MCF 10A (cell line): Measurements from ENCODE around the gene CCR5AS.

Source experiments
- BruUV-seq: library from RNA; stranded (reverse); fragments of 400-500 nt; replicated peaks from 2 replicates; lab custom pipeline; 2021; lab: Mats Ljungman, UMichigan
- CTCF ChIA-PET: fragments of 300-600 bp; sonication (Branson Sonifier 250); formaldehyde crosslinking; extraction: SDS; loops from one replicate; lab custom pipeline; 2021; ENCODE audit warnings: antibody characterized with exemption, inconsistent platforms; lab: Yijun Ruan, JAX
- POLR2A ChIA-PET: fragments of 300-600, 350-650 bp; sonication (Branson Sonifier 250); formaldehyde crosslinking; extraction: SDS; loops from one replicate; lab custom pipeline; 2020; ENCODE audit warnings: antibody characterized with exemption, inconsistent platforms; lab: Yijun Ruan, JAX
- DNase-seq: peaks from one replicate; pipeline ENCODE4 v3.0.0-alpha.2; 2018; ENCODE audit not compliant: unreplicated experiment
- H3K27ac Mint-ChIP-seq: one replicate; pipeline ENCODE4 v1.8.0; 2022; ENCODE audit warnings: mild to moderate bottlenecking, low read depth, mixed read lengths; ENCODE audit not compliant: unreplicated experiment
- H3K27me3 Mint-ChIP-seq: one replicate; pipeline ENCODE4 v1.8.0; 2022; ENCODE audit warnings: mixed read lengths; ENCODE audit not compliant: insufficient read depth, unreplicated experiment
- H3K36me3 Mint-ChIP-seq: one replicate; pipeline ENCODE4 v1.8.0; 2022; ENCODE audit warnings: mild to moderate bottlenecking, moderate library complexity, mixed read lengths; ENCODE audit not compliant: insufficient read depth, unreplicated experiment
- H3K4me1 Mint-ChIP-seq: one replicate; pipeline ENCODE4 v1.8.0; 2022; ENCODE audit warnings: mixed read lengths; ENCODE audit not compliant: insufficient read depth, unreplicated experiment
- H3K4me3 Mint-ChIP-seq: one replicate; pipeline ENCODE4 v1.8.0; 2022; ENCODE audit warnings: mild to moderate bottlenecking, moderate library complexity, mixed read lengths; ENCODE audit not compliant: unreplicated experiment
- H3K9me3 Mint-ChIP-seq: one replicate; pipeline ENCODE4 v1.8.0; 2022; ENCODE audit warnings: mixed read lengths; ENCODE audit not compliant: unreplicated experiment
- intact Hi-C: fragments of 100-400 bp; cut with micrococcal nuclease; formaldehyde crosslinking; loops from 2 replicates; pipeline ENCODE4 v1.14.1; 2022
- TF ChIP-seq, protein P1 (sequence below): fragments of 200-600 bp; IDR thresholded peaks from one replicate; pipeline ENCODE4 v1.8.0; 2022; ENCODE audit warnings: antibody characterized with exemption, mild to moderate bottlenecking; ENCODE audit not compliant: unreplicated experiment

CCR5AS gene

GRCh38 chr3:46359733-46360493 is 47.0 kb downstream of the CCR5AS start:
- peak; percentile 32 for DNase-seq
- ChIA-PET CTCF (interaction anchor here (0.5 to 3.1 kb wide), 7 partner anchors 9 to 395 kb away, joined by 3 to 8 read pairs (median 3); no protein-coding TSS in a partner anchor), POLR2A (interaction anchor here (0.7 to 1.3 kb wide), 7 partner anchors 10 to 287 kb away, joined by 3 to 4 read pairs (median 3); no protein-coding TSS in a partner anchor)
- Mint-ChIP-seq H3K4me1 (no peaks in the 10 kb centered on the region), H3K27me3 (peaks cover 30% of the 10 kb centered on the region), H3K36me3 (no peaks in the 10 kb centered on the region), H3K9me3 (no peaks in the 10 kb centered on the region), H3K27ac (no peak overlapping the region), H3K4me3 (no peak overlapping the region)
- TF ChIP-seq, protein P1, sequence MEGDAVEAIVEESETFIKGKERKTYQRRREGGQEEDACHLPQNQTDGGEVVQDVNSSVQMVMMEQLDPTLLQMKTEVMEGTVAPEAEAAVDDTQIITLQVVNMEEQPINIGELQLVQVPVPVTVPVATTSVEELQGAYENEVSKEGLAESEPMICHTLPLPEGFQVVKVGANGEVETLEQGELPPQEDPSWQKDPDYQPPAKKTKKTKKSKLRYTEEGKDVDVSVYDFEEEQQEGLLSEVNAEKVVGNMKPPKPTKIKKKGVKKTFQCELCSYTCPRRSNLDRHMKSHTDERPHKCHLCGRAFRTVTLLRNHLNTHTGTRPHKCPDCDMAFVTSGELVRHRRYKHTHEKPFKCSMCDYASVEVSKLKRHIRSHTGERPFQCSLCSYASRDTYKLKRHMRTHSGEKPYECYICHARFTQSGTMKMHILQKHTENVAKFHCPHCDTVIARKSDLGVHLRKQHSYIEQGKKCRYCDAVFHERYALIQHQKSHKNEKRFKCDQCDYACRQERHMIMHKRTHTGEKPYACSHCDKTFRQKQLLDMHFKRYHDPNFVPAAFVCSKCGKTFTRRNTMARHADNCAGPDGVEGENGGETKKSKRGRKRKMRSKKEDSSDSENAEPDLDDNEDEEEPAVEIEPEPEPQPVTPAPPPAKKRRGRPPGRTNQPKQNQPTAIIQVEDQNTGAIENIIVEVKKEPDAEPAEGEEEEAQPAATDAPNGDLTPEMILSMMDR: no peak
- BruUV-seq: no TSS peak
- intact Hi-C loops: no loop called here

DNA sequence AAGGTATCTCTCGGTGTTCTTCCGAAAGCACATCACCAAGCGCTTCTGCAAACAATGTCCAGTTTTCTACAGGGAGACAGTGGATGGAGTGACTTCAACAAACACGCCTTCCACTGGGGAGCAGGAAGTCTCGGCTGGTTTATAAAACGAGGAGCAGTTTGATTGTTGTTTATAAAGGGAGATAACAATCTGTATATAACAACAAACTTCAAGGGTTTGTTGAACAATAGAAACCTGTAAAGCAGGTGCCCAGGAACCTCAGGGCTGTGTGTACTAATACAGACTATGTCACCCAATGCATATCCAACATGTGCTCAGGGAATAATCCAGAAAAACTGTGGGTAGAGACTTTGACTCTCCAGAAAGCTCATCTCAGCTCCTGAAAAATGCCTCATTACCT is 48.4 kb downstream of the CCR5AS start:
- DNase-seq: no peak
- Mint-ChIP-seq H3K27me3 (peaks cover 44% of the 10 kb centered on the region), H3K4me3 (no peak overlapping the region), H3K4me1 (peaks cover 9% of the 10 kb centered on the region), H3K9me3 (no peaks in the 10 kb centered on the region), H3K36me3 (no peaks in the 10 kb centered on the region), H3K27ac (no peak overlapping the region)
- BruUV-seq: no TSS peak
- TF ChIP-seq, protein P1: no peak
- CTCF ChIA-PET: interaction anchor here (3.1 kb wide), 1 partner anchor 13 kb away, joined by 8 read pairs; no protein-coding TSS in a partner anchor
- intact Hi-C loops: no loop called here
- POLR2A ChIA-PET: no interaction called here

DNA sequence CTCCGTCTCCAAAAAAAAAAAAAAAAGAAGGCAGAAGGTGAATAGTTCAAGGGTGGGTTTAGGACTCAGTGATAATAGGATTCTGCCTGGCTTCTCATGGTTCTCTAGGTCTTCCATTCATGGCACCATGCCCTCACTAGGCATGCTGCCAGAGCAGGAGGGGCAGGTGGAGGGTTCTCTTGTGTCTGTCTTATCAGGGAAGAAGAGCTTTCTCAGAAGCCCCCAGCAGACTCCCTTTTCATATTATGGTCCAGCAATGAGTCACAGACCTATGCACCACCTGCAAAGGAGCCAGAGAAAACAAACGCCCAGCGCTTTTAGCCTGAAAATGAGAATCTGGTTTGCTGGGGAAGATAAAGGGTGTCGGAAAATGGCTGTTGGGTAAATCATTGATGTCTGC is 50.0 kb downstream of the CCR5AS start:
- Mint-ChIP-seq H3K4me1 (peaks cover 16% of the 10 kb centered on the region), H3K27me3 (peaks cover 49% of the 10 kb centered on the region), H3K27ac (no peak overlapping the region), H3K9me3 (no peaks in the 10 kb centered on the region), H3K36me3 (no peaks in the 10 kb centered on the region), H3K4me3 (no peak overlapping the region)
- BruUV-seq: no TSS peak
- ChIA-PET CTCF (no interaction called here), POLR2A (interaction anchor here (0.6 kb wide), 1 partner anchor 143 kb away, joined by 3 read pairs; no protein-coding TSS in a partner anchor)
- no peak for DNase-seq
- intact Hi-C loops: no loop called here
- TF ChIP-seq, protein P1: no peak

DNA sequence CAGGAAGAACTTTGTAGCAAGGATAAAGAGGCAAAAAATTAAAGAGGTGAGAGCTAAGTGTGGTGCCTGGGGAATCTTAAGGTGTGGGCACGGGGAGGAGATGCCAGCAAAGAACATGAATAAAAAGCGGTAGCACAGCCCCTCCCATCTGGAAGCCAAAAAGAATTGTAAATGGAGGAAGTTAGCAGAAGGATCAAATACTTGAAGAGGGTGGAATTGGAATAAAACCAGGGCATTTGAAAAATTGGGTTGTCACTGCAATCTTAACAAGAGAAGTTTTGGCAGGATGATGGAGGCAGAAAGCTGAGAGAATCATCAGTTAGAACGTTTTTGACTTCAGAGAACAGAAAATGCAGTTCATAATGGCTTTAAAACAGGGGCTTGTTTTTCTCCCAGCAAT is 50.6 kb downstream of the CCR5AS start:
- BruUV-seq: no TSS peak
- ChIA-PET CTCF (no interaction called here), POLR2A (interaction anchor here (0.6 to 0.7 kb wide), 2 partner anchors 142 to 158 kb away, joined by 3 read pairs; no protein-coding TSS in a partner anchor)
- H3K27me3 Mint-ChIP-seq: peaks cover 55% of the 10 kb centered on the region
- H3K36me3 Mint-ChIP-seq: no peaks in the 10 kb centered on the region
- H3K4me1 Mint-ChIP-seq: peaks cover 22% of the 10 kb centered on the region
- no peak overlapping the region for H3K4me3 Mint-ChIP-seq
- no peak for DNase-seq
- no peak overlapping the region for H3K27ac Mint-ChIP-seq
- intact Hi-C loops: no loop called here
- TF ChIP-seq, protein P1: no peak
- no peaks in the 10 kb centered on the region for H3K9me3 Mint-ChIP-seq
